ENCODE results near the gene TMEM108.

TMEM108 gene

GRCh38 chr3:133380481-133381225 is 342.5 kb downstream of the TMEM108 start:
- FAIRE-seq: no peak
- DNase-seq (ENCODE audit: low spot score): no peak

- FAIRE-seq: no peak
- DNase-seq (ENCODE audit: low spot score): no peak
Measured at GRCh38 chr3:133381346-133382109, 343.3 kb downstream of the TMEM108 start.

- DNase-seq (ENCODE audit: low spot score) (peak; percentile 45), FAIRE-seq (no peak)
Measured at GRCh38 chr3:133383175-133383574, 345.0 kb downstream of the TMEM108 start.

- no peak for DNase-seq (ENCODE audit: low spot score)
- FAIRE-seq: no peak
Measured at GRCh38 chr3:133383741-133384140, 345.6 kb downstream of the TMEM108 start.

GRCh38 chr3:133384331-133385027 is 346.3 kb downstream of the TMEM108 start:
- DNase-seq (ENCODE audit: low spot score) (peak; percentile 70), FAIRE-seq (no peak)

- no peak for DNase-seq (ENCODE audit: low spot score)
Measured at GRCh38 chr3:133386876-133387275, 348.7 kb downstream of the TMEM108 start.

GRCh38 chr3:133387341-133387740 is 349.1 kb downstream of the TMEM108 start:
- FAIRE-seq (no peak), DNase-seq (ENCODE audit: low spot score) (no peak)

More at GRCh38 chr3:133386876-133387275, 348.7 kb downstream of the TMEM108 start:
- FAIRE-seq: no peak

GRCh38 chr3:133388696-133389395 is 350.7 kb downstream of the TMEM108 start:
- DNase-seq (ENCODE audit: low spot score) (no peak), FAIRE-seq (no peak)

GRCh38 chr3:133390715-133391114 is 352.5 kb downstream of the TMEM108 start:
- FAIRE-seq: no peak
- no peak for DNase-seq (ENCODE audit: low spot score)

- DNase-seq (ENCODE audit: low spot score) (no peak), FAIRE-seq (no peak)
Measured at GRCh38 chr3:133393204-133393603, 355.0 kb downstream of the TMEM108 start.

GRCh38 chr3:133393691-133394474 is 355.7 kb downstream of the TMEM108 start:
- no peak for FAIRE-seq

GRCh38 chr3:133394561-133395311 is 356.5 kb downstream of the TMEM108 start:
- FAIRE-seq (no peak), DNase-seq (ENCODE audit: low spot score) (no peak)

More at GRCh38 chr3:133393691-133394474, 355.7 kb downstream of the TMEM108 start:
- DNase-seq (ENCODE audit: low spot score): no peak

GRCh38 chr3:133396906-133397305 is 358.7 kb downstream of the TMEM108 start:
- FAIRE-seq (no peak), DNase-seq (ENCODE audit: low spot score) (no peak)

- DNase-seq (ENCODE audit: low spot score) (no peak), FAIRE-seq (no peak)
Measured at GRCh38 chr3:133400006-133400515, 361.9 kb downstream of the TMEM108 start, which contains the start of gene BFSP2. Gene BFSP2 (plus strand): TSS chr3:133400056. CDS start chr3:133400084, 28 bp downstream.

- FAIRE-seq: no peak
- no peak for DNase-seq (ENCODE audit: low spot score)
Measured at GRCh38 chr3:133401374-133402135, 363.4 kb downstream of the TMEM108 start.

- no peak for FAIRE-seq
Measured at GRCh38 chr3:133404920-133405319, 366.7 kb downstream of the TMEM108 start.

GRCh38 chr3:133408366-133408765 is 370.2 kb downstream of the TMEM108 start:
- FAIRE-seq (no peak), DNase-seq (ENCODE audit: low spot score) (no peak)

More at GRCh38 chr3:133404920-133405319, 366.7 kb downstream of the TMEM108 start:
- DNase-seq (ENCODE audit: low spot score): no peak

- FAIRE-seq: no peak
- DNase-seq (ENCODE audit: low spot score): no peak
Measured at GRCh38 chr3:133408961-133409360, 370.8 kb downstream of the TMEM108 start.

Data from urothelium cell line (cell line).